ENCODE results near the gene GSK3B.
"Not testable (repeated sequence)": the region's sequence is repeated elsewhere in the genome, so short reads cannot be mapped to it uniquely, and the experiment has no call there.

The GSK3B gene

GRCh38 chr3:119989981-119990655 lies 104.1 kb downstream of the GSK3B start:
- no peak for DNase-seq

- DNase-seq = not testable (repeated sequence)
These were observed 107.4 kb downstream of the GSK3B start for GRCh38 chr3:119986812-119987211.

GRCh38 chr3:119981386-119981785 lies 112.9 kb downstream of the GSK3B start:
- DNase-seq = no peak

GRCh38 chr3:119978554-119979208 lies 115.6 kb downstream of the GSK3B start:
- no peak for DNase-seq

GRCh38 chr3:119977353-119977752 lies 116.9 kb downstream of the GSK3B start:
- DNase-seq = no peak

- no peak for DNase-seq
These were observed 118.0 kb downstream of the GSK3B start for GRCh38 chr3:119976214-119976613.

- DNase-seq = no peak
These were observed 119.6 kb downstream of the GSK3B start for GRCh38 chr3:119974656-119975055.

GRCh38 chr3:119973018-119973646 lies 121.1 kb downstream of the GSK3B start:
- no peak for DNase-seq

GRCh38 chr3:119969759-119970158 lies 124.5 kb downstream of the GSK3B start:
- no peak for DNase-seq

GRCh38 chr3:119967353-119968006 lies 126.8 kb downstream of the GSK3B start:
- DNase-seq = no peak

- DNase-seq = no peak
These were observed 128.6 kb downstream of the GSK3B start for GRCh38 chr3:119965692-119966091.

- no peak for DNase-seq
These were observed 130.0 kb downstream of the GSK3B start for GRCh38 chr3:119964294-119964693.

GRCh38 chr3:119955972-119956371 lies 138.3 kb downstream of the GSK3B start:
- DNase-seq = no peak

- no peak for DNase-seq
These were observed 143.5 kb downstream of the GSK3B start for GRCh38 chr3:119950666-119951325.

GRCh38 chr3:119945291-119945690 lies 149.0 kb downstream of the GSK3B start:
- no peak for DNase-seq

- no peak for DNase-seq
These were observed 150.2 kb downstream of the GSK3B start for GRCh38 chr3:119944091-119944490.

- DNase-seq = no peak
These were observed 155.2 kb downstream of the GSK3B start for GRCh38 chr3:119939077-119939476.

GRCh38 chr3:119937229-119937628 lies 157.0 kb downstream of the GSK3B start:
- no peak for DNase-seq

GRCh38 chr3:119934249-119934648 lies 160.0 kb downstream of the GSK3B start:
- no peak for DNase-seq

GRCh38 chr3:119933207-119933606 lies 161.0 kb downstream of the GSK3B start:
- DNase-seq = no peak

GRCh38 chr3:119930286-119930685 lies 164.0 kb downstream of the GSK3B start:
- no peak for DNase-seq

GRCh38 chr3:119927190-119927589 lies 167.1 kb downstream of the GSK3B start:
- no peak for DNase-seq

Measured in DMS 273 treated with DMSO at 0.1 percent for 48 hours (cell line).